GM12878 (cell line): Measurements from ENCODE around the gene OR2V1.

Experiments
- CTCF ChIP-seq, 3 experiments: IDR thresholded peaks in 2 of 3; conservative IDR thresholded peaks in 1 of 3; 2 replicates each; pipeline ENCODE4 v1.5.1; 2011; ENCODE audit warnings: low read depth in 3 of 3, low read length in 3 of 3, mild to moderate bottlenecking in 3 of 3, control low read depth in 2 of 3, moderate library complexity in 2 of 3, inconsistent platforms in 1 of 3, mixed read lengths in 1 of 3; ENCODE audit not compliant: control insufficient read depth in 2 of 3, insufficient read depth in 1 of 3; ENCODE audit errors: extremely low read depth in 1 of 3
- ZBTB40 ChIP-seq: fragments of 450-650 bp; IDR thresholded peaks from 2 replicates; pipeline ENCODE4 v1.6.1; 2016; ENCODE audit warnings: mild to moderate bottlenecking, moderate library complexity, borderline replicate concordance

DNA sequence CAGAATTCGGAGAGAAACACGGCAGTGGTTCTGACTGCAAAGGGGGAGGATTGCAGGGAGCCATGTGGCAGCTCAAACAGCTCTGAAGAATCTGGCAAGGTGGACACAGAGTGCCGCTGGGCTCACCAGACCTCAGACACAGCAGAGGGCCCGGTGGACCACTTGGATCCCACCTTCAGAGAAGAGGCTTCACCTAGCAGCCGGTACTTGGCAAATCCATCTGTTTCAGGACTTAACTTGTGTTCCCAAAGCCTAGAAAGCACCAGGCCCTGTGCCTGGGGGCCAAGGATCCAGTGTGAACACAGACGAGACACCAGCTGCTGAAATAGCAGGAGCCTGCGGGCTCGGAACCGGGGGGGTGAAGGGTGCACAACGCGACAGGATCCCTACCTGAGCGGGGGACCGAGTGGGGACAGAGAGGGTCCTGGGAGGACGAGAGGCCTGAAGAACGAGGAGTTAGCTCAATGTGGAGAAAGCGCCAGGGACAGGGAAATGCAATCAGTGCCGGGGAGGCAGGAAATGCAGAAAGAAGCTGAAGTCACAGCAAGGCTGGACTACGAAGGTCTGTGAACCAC is 46.3 kb downstream of the OR2V1 start:
- no peak for TF ChIP-seq ZBTB40
- TF ChIP-seq CTCF (IDR thresholded peaks at IDR 0.05 in 2 of 3, conservative IDR thresholded peaks at IDR 0.05 in 1 of 3; ENCODE audit: control insufficient read depth in 2 of 3, extremely low read depth in 1 of 3, insufficient read depth in 1 of 3, low read depth in 3 of 3, low read length in 3 of 3), result no peak
